Endothelial cell (in vitro differentiated cells): Measurements from ENCODE around the gene TMEFF1. TPM values are rescaled to one million over a fixed set of nuclear protein-coding genes. Genes with fewer than 3 reads are reported as not detected.
A peak's percentile ranks its signal among the peaks of the same experiment; 100 is the strongest.

Experiments used
- DNase-seq: peaks from one replicate; pipeline ENCODE4 v3.0.0; 2021; ENCODE audit warnings: low spot score
- H3K27ac Mint-ChIP-seq: one replicate; pipeline ENCODE4 v1.8.0; 2021; ENCODE audit warnings: mixed read lengths, inconsistent platforms; ENCODE audit not compliant: unreplicated experiment
- H3K27me3 Mint-ChIP-seq: one replicate; pipeline ENCODE4 v1.8.0; 2021; ENCODE audit warnings: mild to moderate bottlenecking, moderate library complexity, mixed read lengths, inconsistent platforms; ENCODE audit not compliant: unreplicated experiment
- H3K36me3 Mint-ChIP-seq: one replicate; pipeline ENCODE4 v1.8.0; 2021; ENCODE audit warnings: mild to moderate bottlenecking, low read depth, mixed read lengths, inconsistent platforms; ENCODE audit not compliant: unreplicated experiment
- H3K4me1 Mint-ChIP-seq: one replicate; pipeline ENCODE4 v1.8.0; 2021; ENCODE audit warnings: mild to moderate bottlenecking, mixed read lengths, inconsistent platforms; ENCODE audit not compliant: unreplicated experiment
- H3K4me3 Mint-ChIP-seq: one replicate; pipeline ENCODE4 v1.8.0; 2021; ENCODE audit warnings: mild to moderate bottlenecking, mixed read lengths, inconsistent platforms; ENCODE audit not compliant: unreplicated experiment
- H3K9me3 Mint-ChIP-seq: one replicate; pipeline ENCODE4 v1.8.0; 2021; ENCODE audit warnings: mixed read lengths, inconsistent platforms; ENCODE audit not compliant: unreplicated experiment
- CTCF ChIP-seq: fragments of 200-600 bp; sonication (generic); IDR thresholded peaks from one replicate; pipeline ENCODE4 v1.5.0; 2021; ENCODE audit warnings: antibody characterized with exemption; ENCODE audit not compliant: unreplicated experiment
- total RNA-seq: library from RNA; stranded (reverse); fragmentation: NEBNext Ultra II Directional; extraction: Animal tissue kit (Norgen Biotek cat#: 25700); gene quantifications from one replicate; pipeline ENCODE4 v1.2.1, GENCODE V29; 2021; ENCODE audit not compliant: unreplicated experiment

TMEFF1 gene
- total RNA-seq, 1 donor from 2014 or later: 45.8 TPM

- Mint-ChIP-seq H3K36me3 (peaks cover 6% of the 10 kb centered on the region), H3K9me3 (no peaks in the 10 kb centered on the region), H3K27me3 (peaks cover 1% of the 10 kb centered on the region), H3K4me1 (peaks cover 2% of the 10 kb centered on the region), H3K4me3 (no peak overlapping the region), H3K27ac (no peak overlapping the region)
- no peak for DNase-seq
- no peak for TF ChIP-seq CTCF
Observed at GRCh38 chr9:100581661-100582060, 108.7 kb downstream of the TMEFF1 start.

GRCh38 chr9:100583014-100583802, 110.3 kb downstream of the TMEFF1 start:
- Mint-ChIP-seq H3K27ac (no peak overlapping the region), H3K4me3 (no peak overlapping the region), H3K36me3 (peaks cover 2% of the 10 kb centered on the region), H3K9me3 (no peaks in the 10 kb centered on the region), H3K27me3 (peaks cover 1% of the 10 kb centered on the region), H3K4me1 (peaks cover 13% of the 10 kb centered on the region)
- DNase-seq: no peak
- no peak for TF ChIP-seq CTCF

- Mint-ChIP-seq H3K27ac (no peak overlapping the region), H3K36me3 (no peaks in the 10 kb centered on the region), H3K9me3 (no peaks in the 10 kb centered on the region), H3K27me3 (peaks cover 1% of the 10 kb centered on the region), H3K4me1 (peaks cover 13% of the 10 kb centered on the region), H3K4me3 (no peak overlapping the region)
- no peak for DNase-seq
- TF ChIP-seq CTCF: no peak
Observed at GRCh38 chr9:100584951-100585350, 112.0 kb downstream of the TMEFF1 start.

GRCh38 chr9:100586093-100586492, 113.1 kb downstream of the TMEFF1 start:
- H3K27ac Mint-ChIP-seq: no peak overlapping the region
- H3K4me1 Mint-ChIP-seq: peaks cover 13% of the 10 kb centered on the region
- no peak for TF ChIP-seq CTCF
- peaks cover 1% of the 10 kb centered on the region for H3K27me3 Mint-ChIP-seq
- no peaks in the 10 kb centered on the region for H3K36me3 Mint-ChIP-seq
- H3K9me3 Mint-ChIP-seq: no peaks in the 10 kb centered on the region
- DNase-seq: no peak
- no peak overlapping the region for H3K4me3 Mint-ChIP-seq

- H3K27ac Mint-ChIP-seq: peak overlapping the region; percentile 67
- H3K27me3 Mint-ChIP-seq: peaks cover 1% of the 10 kb centered on the region
- no peaks in the 10 kb centered on the region for H3K9me3 Mint-ChIP-seq
- H3K4me3 Mint-ChIP-seq: no peak overlapping the region
- DNase-seq: no peak
- H3K36me3 Mint-ChIP-seq: no peaks in the 10 kb centered on the region
- peaks cover 13% of the 10 kb centered on the region for H3K4me1 Mint-ChIP-seq
- TF ChIP-seq CTCF: no peak
Observed at GRCh38 chr9:100587375-100587774, 114.4 kb downstream of the TMEFF1 start.
